Hepatocyte (in vitro differentiated cells): Measurements from ENCODE around the gene WAC. TPM values are rescaled to one million over a fixed set of nuclear protein-coding genes. Genes with fewer than 3 reads are reported as not detected.
A peak's percentile ranks its signal among the peaks of the same experiment; 100 is the strongest.
"Not testable (repeated sequence)": the region's sequence is repeated elsewhere in the genome, so short reads cannot be mapped to it uniquely, and the experiment has no call there.

Experiments
- DNase-seq: peaks from one replicate; pipeline ENCODE4 v3.0.0-alpha.2; 2016; ENCODE audit warnings: low spot score
- H2AFZ ChIP-seq: fragments of 200-600 bp; sonication (generic); 2 replicates; pipeline ENCODE4 v1.6.0; 2016; ENCODE audit warnings: antibody characterized with exemption, mild to moderate bottlenecking
- H3K27ac ChIP-seq: fragments of 200-600 bp; sonication (generic); 2 replicates; pipeline ENCODE4 v1.5.1; 2016; ENCODE audit warnings: mild to moderate bottlenecking
- H3K27me3 ChIP-seq: fragments of 200-600 bp; sonication (generic); 2 replicates; pipeline ENCODE4 v1.6.1; 2016
- H3K36me3 ChIP-seq: fragments of 200-600 bp; sonication (generic); replicated peaks from 2 replicates; pipeline ENCODE4 v1.5.1; 2016; ENCODE audit warnings: low read depth; ENCODE audit not compliant: insufficient read depth
- H3K4me1 ChIP-seq: fragments of 200-600 bp; sonication (generic); 2 replicates; pipeline ENCODE4 v1.5.1; 2016; ENCODE audit warnings: mild to moderate bottlenecking, moderate library complexity; ENCODE audit not compliant: insufficient read depth
- H3K4me2 ChIP-seq: fragments of 200-600 bp; sonication (generic); 2 replicates; pipeline ENCODE4 v1.6.0; 2016
- H3K4me3 ChIP-seq: fragments of 200-600 bp; sonication (generic); 2 replicates; pipeline ENCODE4 v1.5.1; 2016; ENCODE audit warnings: mild to moderate bottlenecking
- H3K79me2 ChIP-seq: fragments of 200-600 bp; sonication (generic); 2 replicates; pipeline ENCODE4 v1.6.0; 2017; ENCODE audit warnings: mild to moderate bottlenecking
- H3K9me2 ChIP-seq: fragments of 200-600 bp; sonication (generic); replicated peaks from 2 replicates; pipeline ENCODE4 v1.6.0; 2017; ENCODE audit warnings: mild to moderate bottlenecking; ENCODE audit not compliant: insufficient read depth
- H3K9me3 ChIP-seq: fragments of 200-600 bp; sonication (generic); 2 replicates; pipeline ENCODE4 v1.5.1; 2016; ENCODE audit warnings: low read depth, mild to moderate bottlenecking
- H4K20me1 ChIP-seq: fragments of 200-600 bp; sonication (generic); 2 replicates; pipeline ENCODE4 v1.6.0; 2016; ENCODE audit warnings: mild to moderate bottlenecking; ENCODE audit not compliant: insufficient read depth, poor library complexity, severe bottlenecking
- EZH2 ChIP-seq: fragments of 200-600 bp; sonication (generic); IDR thresholded peaks from 2 replicates; pipeline ENCODE4 v1.6.1; 2016; ENCODE audit warnings: antibody characterized with exemption, mild to moderate bottlenecking, borderline replicate concordance
- EZH2phosphoT487 ChIP-seq: fragments of 200-600 bp; sonication (generic); IDR thresholded peaks from one replicate; pipeline ENCODE4 v1.6.1; 2018; ENCODE audit warnings: antibody characterized with exemption, mild to moderate bottlenecking, low read depth, moderate library complexity; ENCODE audit not compliant: unreplicated experiment, severe bottlenecking
- WGBS: methylation state at CpG from one replicate; pipeline ENCODE4 v1.1.6; 2016; ENCODE audit warnings: low lambda C conversion rate; ENCODE audit errors: missing lambda C conversion rate; 5-methylcytosine and 5-hydroxymethylcytosine counted together
- polyA plus RNA-seq: library from polyadenylated mRNA; unstranded; fragments of >200 nt; fragmentation: Nextera tagmentation; extraction: Ambion mirVana; gene quantifications from 2 replicates; pipeline ENCODE4 v1.2.1, GENCODE V29; 2016
- total RNA-seq: library from RNA; depleted of rRNA; stranded (reverse); fragments of >200 nt; gene quantifications from 2 replicates; pipeline ENCODE4 v1.2.3, GENCODE V29; 2014
- TF ChIP-seq, protein P1 (sequence below): fragments of 200-600 bp; sonication (generic); IDR thresholded peaks from 2 replicates; pipeline ENCODE4 v1.5.1; 2016; ENCODE audit warnings: antibody characterized with exemption, mild to moderate bottlenecking; ENCODE audit not compliant: poor library complexity

WAC gene
- total and polyA plus RNA-seq, 2 experiments from 2014 or later = 59.4 to 94.6 TPM

GRCh38 chr10:28496017-28496416 is 36.9 kb upstream of the WAC start:
- Histone ChIP-seq H3K36me3 (no peaks in the 10 kb centered on the region), H3K4me1 (no peaks in the 10 kb centered on the region), H3K4me3 (no peak overlapping the region), H2AFZ (no peak overlapping the region), H4K20me1 (no peaks in the 10 kb centered on the region), H3K9me3 (no peaks in the 10 kb centered on the region), H3K9me2 (no peaks in the 10 kb centered on the region), H3K27ac (no peak overlapping the region), H3K4me2 (no peak overlapping the region), H3K79me2 (no peaks in the 10 kb centered on the region), H3K27me3 (no peaks in the 10 kb centered on the region)
- TF ChIP-seq EZH2phosphoT487 = no peak
- no peak for DNase-seq
- 80% methylated on average over 3 of the region's 3 CpGs for WGBS

DNA sequence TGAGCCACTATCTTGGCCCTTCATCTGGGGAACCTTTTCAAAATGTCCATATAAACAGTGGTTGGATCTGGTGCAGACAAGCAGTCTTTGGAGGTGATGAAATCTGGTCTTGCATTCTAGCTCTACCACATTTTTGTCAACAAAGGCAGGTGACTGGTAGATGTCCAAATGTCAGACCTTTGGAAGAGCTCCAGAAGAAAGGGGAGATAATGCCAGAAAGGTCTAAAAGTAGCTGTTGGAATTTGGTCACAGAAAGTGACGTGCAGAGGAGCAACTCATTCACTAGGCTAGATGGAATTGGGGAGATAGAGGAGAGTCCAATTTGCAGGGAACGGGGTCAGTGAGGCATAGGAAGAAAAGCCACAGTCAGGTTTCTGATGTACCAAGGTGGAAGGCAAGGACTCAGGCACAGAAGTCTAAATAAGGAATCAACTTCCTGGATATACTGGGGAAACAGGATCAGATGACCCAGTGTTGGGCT is 36.4 kb upstream of the WAC start:
- Histone ChIP-seq H3K79me2 (no peaks in the 10 kb centered on the region), H3K27ac (no peak overlapping the region), H3K4me3 (no peak overlapping the region), H3K36me3 (no peaks in the 10 kb centered on the region), H2AFZ (no peak overlapping the region), H3K27me3 (no peaks in the 10 kb centered on the region), H3K9me3 (no peaks in the 10 kb centered on the region), H3K4me1 (no peaks in the 10 kb centered on the region), H4K20me1 (no peaks in the 10 kb centered on the region), H3K9me2 (no peaks in the 10 kb centered on the region), H3K4me2 (no peak overlapping the region)
- WGBS = 45% methylated on average over 2 of the region's 2 CpGs
- DNase-seq = no peak
- no peak for TF ChIP-seq EZH2phosphoT487
- TF ChIP-seq EZH2 = no peak
- TF ChIP-seq, protein P1, sequence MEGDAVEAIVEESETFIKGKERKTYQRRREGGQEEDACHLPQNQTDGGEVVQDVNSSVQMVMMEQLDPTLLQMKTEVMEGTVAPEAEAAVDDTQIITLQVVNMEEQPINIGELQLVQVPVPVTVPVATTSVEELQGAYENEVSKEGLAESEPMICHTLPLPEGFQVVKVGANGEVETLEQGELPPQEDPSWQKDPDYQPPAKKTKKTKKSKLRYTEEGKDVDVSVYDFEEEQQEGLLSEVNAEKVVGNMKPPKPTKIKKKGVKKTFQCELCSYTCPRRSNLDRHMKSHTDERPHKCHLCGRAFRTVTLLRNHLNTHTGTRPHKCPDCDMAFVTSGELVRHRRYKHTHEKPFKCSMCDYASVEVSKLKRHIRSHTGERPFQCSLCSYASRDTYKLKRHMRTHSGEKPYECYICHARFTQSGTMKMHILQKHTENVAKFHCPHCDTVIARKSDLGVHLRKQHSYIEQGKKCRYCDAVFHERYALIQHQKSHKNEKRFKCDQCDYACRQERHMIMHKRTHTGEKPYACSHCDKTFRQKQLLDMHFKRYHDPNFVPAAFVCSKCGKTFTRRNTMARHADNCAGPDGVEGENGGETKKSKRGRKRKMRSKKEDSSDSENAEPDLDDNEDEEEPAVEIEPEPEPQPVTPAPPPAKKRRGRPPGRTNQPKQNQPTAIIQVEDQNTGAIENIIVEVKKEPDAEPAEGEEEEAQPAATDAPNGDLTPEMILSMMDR = no peak

DNA sequence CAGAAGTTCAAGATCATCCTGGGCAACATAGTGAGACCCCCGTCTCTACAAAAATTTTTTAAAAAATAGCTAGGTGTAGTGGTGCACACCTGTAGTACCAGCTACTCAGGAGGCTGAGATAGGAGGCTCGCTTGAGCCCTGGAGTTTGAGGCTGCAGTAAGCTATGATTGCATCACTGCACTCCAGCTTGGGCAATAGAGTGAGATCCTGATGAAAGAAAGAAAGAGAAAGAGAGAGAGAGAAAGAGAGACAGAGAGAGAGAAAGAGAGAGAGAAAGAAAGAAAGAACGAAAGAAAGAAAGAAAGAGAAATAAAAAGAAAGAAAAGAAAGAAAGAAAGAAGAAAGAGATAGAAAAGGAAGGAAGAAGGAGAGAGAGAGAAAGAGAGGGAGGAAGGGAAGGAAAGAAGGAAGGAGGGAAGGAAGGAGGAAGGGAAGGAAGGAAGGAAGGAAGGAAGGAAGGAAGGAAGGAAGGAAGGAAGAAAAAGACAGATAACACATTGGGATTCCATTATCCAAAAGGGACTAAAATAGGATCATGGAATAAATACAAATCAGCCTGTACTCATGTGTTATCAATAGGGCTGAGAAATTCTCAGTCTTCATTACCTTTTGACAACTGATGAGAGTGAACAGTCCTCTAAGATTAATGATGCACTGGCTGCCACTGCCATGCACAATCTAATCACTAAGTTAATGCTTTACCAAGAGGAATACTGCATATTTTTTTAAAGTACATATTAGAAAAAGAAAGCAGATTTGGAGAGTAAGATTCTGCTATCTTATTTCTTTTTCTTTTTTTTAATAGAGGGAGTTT is 35.4 kb upstream of the WAC start:
- no peaks in the 10 kb centered on the region for H3K9me2 ChIP-seq
- H3K9me3 ChIP-seq = no peaks in the 10 kb centered on the region
- DNase-seq = no peak
- 72% methylated on average over 3 of the region's 3 CpGs for whole genome bisulfite sequencing
- TF ChIP-seq EZH2 (no peak), EZH2phosphoT487 (no peak)
- TF ChIP-seq, protein P1 = no peak
- H3K79me2 ChIP-seq = no peaks in the 10 kb centered on the region
- no peak overlapping the region for H3K27ac ChIP-seq
- H2AFZ ChIP-seq = no peak overlapping the region
- H3K27me3 ChIP-seq = no peaks in the 10 kb centered on the region
- no peaks in the 10 kb centered on the region for H4K20me1 ChIP-seq
- no peaks in the 10 kb centered on the region for H3K4me1 ChIP-seq
- H3K36me3 ChIP-seq = no peaks in the 10 kb centered on the region
- no peak overlapping the region for H3K4me2 ChIP-seq
- H3K4me3 ChIP-seq = no peak overlapping the region

- not testable (repeated sequence) for H3K27me3 ChIP-seq, H3K9me3 ChIP-seq, H3K4me1 ChIP-seq, DNase-seq, H3K27ac ChIP-seq, H3K79me2 ChIP-seq, H3K4me3 ChIP-seq, H3K9me2 ChIP-seq, H2AFZ ChIP-seq, H4K20me1 ChIP-seq, H3K36me3 ChIP-seq
- WGBS = 27% methylated on average over 5 of the region's 5 CpGs
- H3K4me2 ChIP-seq = peak overlapping the region; percentile 43
These were observed 32.7 kb upstream of the WAC start for GRCh38 chr10:28500203-28500602.
